ENCODE measurements around the gene MYO7B.
"Not testable (repeated sequence)": the region's sequence is repeated elsewhere in the genome, so short reads cannot be mapped to it uniquely, and the experiment has no call there.

The MYO7B gene

GRCh38 chr2:127524198-127524834, 11.2 kb upstream of the MYO7B start:
- not testable (repeated sequence) for DNase-seq

- peak; percentile 43 for DNase-seq
Observed at GRCh38 chr2:127525691-127526131, 9.8 kb upstream of the MYO7B start.

- peak; percentile 96 for DNase-seq
Observed at GRCh38 chr2:127526132-127527000, 9.1 kb upstream of the MYO7B start, which contains the start of gene IWS1. Gene IWS1, minus strand, starts transcription at chr2:127526489. Its CDS starts 281 bp downstream, at chr2:127526208.

GRCh38 chr2:127527001-127527804, 8.3 kb upstream of the MYO7B start:
- no peak for DNase-seq

- no peak for DNase-seq
Observed at GRCh38 chr2:127528487-127528886, 7.0 kb upstream of the MYO7B start.

- peak; percentile 28 for DNase-seq
Observed at GRCh38 chr2:127529416-127529815, 6.1 kb upstream of the MYO7B start.

- no peak for DNase-seq
Observed at GRCh38 chr2:127530245-127531140, 5.0 kb upstream of the MYO7B start.

- no peak for DNase-seq
Observed at GRCh38 chr2:127531221-127531648, 4.2 kb upstream of the MYO7B start.

- no peak for DNase-seq
Observed at GRCh38 chr2:127532296-127532695, 3.2 kb upstream of the MYO7B start.

GRCh38 chr2:127535918-127536317, 435 bp downstream of the MYO7B start:
- DNase-seq: no peak

GRCh38 chr2:127536707-127537541, 1.4 kb downstream of the MYO7B start:
- DNase-seq: no peak

- no peak for DNase-seq
Observed at GRCh38 chr2:127537644-127538043, 2.2 kb downstream of the MYO7B start.

- no peak for DNase-seq
Observed at GRCh38 chr2:127541809-127542208, 6.3 kb downstream of the MYO7B start.

GRCh38 chr2:127542231-127542630, 6.7 kb downstream of the MYO7B start:
- DNase-seq: no peak

- not testable (repeated sequence) for DNase-seq
Observed at GRCh38 chr2:127543013-127543501, 7.6 kb downstream of the MYO7B start.

GRCh38 chr2:127545189-127545588, 9.7 kb downstream of the MYO7B start:
- DNase-seq: no peak

GRCh38 chr2:127545796-127546195, 10.3 kb downstream of the MYO7B start:
- no peak for DNase-seq

- DNase-seq: no peak
Observed at GRCh38 chr2:127546797-127547196, 11.3 kb downstream of the MYO7B start.

GRCh38 chr2:127551221-127551930, 15.9 kb downstream of the MYO7B start:
- no peak for DNase-seq

- no peak for DNase-seq
Observed at GRCh38 chr2:127552336-127552735, 16.9 kb downstream of the MYO7B start.
